ENCODE data around the gene ACSL1. TPM values are rescaled to one million over a fixed set of nuclear protein-coding genes. Genes with fewer than 3 reads are reported as not detected.

ACSL1 gene
- total RNA-seq, 1 donor from 2014 or later = 316 TPM

DNA sequence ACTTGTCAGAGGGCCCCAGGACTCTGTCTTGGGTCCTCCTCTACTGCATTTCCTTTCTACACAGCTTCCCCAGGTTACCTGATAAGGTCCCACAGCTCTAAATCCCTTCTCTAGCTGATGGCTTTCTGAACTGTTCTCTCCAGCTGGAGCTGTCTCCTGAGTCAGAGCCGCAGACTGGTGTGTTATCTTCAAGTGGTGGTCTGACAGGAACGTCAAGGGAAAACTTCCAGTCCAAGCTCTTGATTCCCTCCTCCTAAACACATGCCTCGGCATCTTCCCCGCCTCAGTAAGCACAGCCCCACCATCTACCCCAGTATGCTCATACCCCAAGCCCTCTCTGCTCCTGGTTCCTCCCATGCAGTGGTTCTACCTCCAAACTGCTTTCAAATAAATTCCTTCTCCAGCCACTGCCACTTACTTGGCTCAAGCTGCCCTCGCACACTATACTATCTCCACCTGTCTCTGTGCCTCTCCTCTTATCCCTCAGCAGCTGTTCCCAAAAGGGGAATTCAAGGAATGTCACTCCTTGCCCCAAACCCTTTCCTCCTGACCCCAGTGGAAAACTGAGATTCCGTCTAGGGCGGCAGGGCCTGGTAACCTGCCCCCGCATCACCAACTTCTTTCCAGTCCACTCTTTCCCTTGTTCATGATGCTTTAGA, 74.7 kb downstream of the ACSL1 start:
- TF ChIP-seq, protein P1, sequence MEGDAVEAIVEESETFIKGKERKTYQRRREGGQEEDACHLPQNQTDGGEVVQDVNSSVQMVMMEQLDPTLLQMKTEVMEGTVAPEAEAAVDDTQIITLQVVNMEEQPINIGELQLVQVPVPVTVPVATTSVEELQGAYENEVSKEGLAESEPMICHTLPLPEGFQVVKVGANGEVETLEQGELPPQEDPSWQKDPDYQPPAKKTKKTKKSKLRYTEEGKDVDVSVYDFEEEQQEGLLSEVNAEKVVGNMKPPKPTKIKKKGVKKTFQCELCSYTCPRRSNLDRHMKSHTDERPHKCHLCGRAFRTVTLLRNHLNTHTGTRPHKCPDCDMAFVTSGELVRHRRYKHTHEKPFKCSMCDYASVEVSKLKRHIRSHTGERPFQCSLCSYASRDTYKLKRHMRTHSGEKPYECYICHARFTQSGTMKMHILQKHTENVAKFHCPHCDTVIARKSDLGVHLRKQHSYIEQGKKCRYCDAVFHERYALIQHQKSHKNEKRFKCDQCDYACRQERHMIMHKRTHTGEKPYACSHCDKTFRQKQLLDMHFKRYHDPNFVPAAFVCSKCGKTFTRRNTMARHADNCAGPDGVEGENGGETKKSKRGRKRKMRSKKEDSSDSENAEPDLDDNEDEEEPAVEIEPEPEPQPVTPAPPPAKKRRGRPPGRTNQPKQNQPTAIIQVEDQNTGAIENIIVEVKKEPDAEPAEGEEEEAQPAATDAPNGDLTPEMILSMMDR (IDR thresholded peaks at IDR 0.05; ENCODE audit: borderline replicate concordance) = no peak
- Histone ChIP-seq H3K27me3 (ENCODE audit: low read depth) (no peaks in the 10 kb centered on the region), H3K9me3 (replicated peaks) (no peaks in the 10 kb centered on the region), H3K27ac (replicated peaks) (peak overlapping the region; percentile 62), H3K36me3 (peaks cover 14% of the 10 kb centered on the region), H3K4me3 (no peak overlapping the region), H3K4me1 (peaks cover 79% of the 10 kb centered on the region)
- intact Hi-C loops (cut with micrococcal nuclease) = no loop called here
- DNase-seq = no peak

DNA sequence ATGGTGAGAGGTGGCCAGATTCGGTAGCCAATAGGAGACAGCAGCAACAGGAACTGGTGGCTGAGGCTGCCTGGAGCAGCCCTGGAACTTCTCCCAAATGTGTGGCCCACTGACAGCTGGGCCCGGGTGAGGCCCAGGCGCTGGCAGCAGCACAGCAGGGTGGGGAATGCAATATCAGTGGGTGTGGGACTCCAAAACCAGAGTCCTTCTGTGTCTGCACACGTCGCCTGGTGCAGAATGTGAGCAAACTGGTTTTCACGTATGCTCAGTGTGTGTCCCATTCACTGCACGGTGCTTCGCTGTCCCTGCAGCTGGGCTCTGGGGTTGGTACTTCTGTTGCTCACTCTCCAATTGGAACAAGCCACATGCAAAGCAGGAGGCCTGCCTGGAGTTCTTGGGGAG, 77.5 kb downstream of the ACSL1 start:
- DNase-seq = peak; percentile 65
- H3K4me1 ChIP-seq = peaks cover 73% of the 10 kb centered on the region
- no peaks in the 10 kb centered on the region for H3K9me3 ChIP-seq (replicated peaks)
- H3K4me3 ChIP-seq = peak overlapping the region; percentile 5
- TF ChIP-seq, protein P1 (IDR thresholded peaks at IDR 0.05; ENCODE audit: borderline replicate concordance) = no peak
- peak overlapping the region; percentile 89 for H3K27ac ChIP-seq (replicated peaks)
- H3K27me3 ChIP-seq (ENCODE audit: low read depth) = no peaks in the 10 kb centered on the region
- intact Hi-C loops (cut with micrococcal nuclease) = loop anchor here (5.0 kb wide), 1 partner anchor 234 kb away; no protein-coding TSS in a partner anchor
- H3K36me3 ChIP-seq = peaks cover 3% of the 10 kb centered on the region

DNA sequence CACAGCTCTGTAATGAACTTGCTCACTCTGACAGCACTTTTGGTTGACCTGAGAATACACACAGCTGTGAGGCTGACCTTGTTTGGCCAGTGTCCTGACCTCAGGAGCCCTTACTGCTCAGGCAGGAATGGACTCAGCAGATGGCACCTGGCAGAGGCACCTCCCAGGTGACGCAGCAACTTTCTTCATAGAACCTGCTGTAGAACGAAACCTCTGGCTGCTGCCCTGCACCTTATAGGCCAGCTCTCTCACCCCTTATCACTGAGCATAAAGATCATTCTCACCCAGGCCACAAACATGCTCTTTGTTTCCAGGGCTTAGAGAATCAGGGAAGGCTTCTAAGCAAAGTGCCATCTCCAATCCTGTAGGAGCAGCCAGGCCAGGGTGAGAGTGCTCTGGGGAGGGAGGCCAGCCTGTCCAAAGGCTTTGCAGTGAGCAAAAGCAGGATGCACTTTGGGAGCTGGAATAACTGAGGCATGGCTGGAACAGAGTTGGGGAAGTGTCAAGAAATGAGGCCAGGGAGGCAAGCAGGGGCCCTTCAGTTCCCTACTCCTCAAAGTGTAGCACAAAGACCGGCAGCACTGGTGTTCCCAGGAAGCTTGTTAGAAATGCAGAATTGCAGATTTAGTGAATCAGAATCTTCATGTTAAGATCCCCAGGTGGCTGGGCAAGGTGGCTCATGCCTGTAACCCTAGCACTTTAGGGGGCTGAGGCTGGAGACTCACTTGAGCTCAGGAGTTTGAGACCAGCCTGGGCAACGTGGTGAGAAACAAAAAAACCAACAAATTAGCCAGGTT, 78.5 kb downstream of the ACSL1 start:
- TF ChIP-seq, protein P1 (IDR thresholded peaks at IDR 0.05; ENCODE audit: borderline replicate concordance) = no peak
- intact Hi-C loops (cut with micrococcal nuclease) = loop anchor here (5.0 kb wide), 1 partner anchor 235 kb away; no protein-coding TSS in a partner anchor
- H3K27me3 ChIP-seq (ENCODE audit: low read depth) = no peaks in the 10 kb centered on the region
- no peaks in the 10 kb centered on the region for H3K36me3 ChIP-seq
- H3K9me3 ChIP-seq (replicated peaks) = no peaks in the 10 kb centered on the region
- H3K27ac ChIP-seq (replicated peaks) = peak overlapping the region; percentile 89
- DNase-seq = peak; percentile 44
- peaks cover 64% of the 10 kb centered on the region for H3K4me1 ChIP-seq
- peak overlapping the region; percentile 30 for H3K4me3 ChIP-seq

DNA sequence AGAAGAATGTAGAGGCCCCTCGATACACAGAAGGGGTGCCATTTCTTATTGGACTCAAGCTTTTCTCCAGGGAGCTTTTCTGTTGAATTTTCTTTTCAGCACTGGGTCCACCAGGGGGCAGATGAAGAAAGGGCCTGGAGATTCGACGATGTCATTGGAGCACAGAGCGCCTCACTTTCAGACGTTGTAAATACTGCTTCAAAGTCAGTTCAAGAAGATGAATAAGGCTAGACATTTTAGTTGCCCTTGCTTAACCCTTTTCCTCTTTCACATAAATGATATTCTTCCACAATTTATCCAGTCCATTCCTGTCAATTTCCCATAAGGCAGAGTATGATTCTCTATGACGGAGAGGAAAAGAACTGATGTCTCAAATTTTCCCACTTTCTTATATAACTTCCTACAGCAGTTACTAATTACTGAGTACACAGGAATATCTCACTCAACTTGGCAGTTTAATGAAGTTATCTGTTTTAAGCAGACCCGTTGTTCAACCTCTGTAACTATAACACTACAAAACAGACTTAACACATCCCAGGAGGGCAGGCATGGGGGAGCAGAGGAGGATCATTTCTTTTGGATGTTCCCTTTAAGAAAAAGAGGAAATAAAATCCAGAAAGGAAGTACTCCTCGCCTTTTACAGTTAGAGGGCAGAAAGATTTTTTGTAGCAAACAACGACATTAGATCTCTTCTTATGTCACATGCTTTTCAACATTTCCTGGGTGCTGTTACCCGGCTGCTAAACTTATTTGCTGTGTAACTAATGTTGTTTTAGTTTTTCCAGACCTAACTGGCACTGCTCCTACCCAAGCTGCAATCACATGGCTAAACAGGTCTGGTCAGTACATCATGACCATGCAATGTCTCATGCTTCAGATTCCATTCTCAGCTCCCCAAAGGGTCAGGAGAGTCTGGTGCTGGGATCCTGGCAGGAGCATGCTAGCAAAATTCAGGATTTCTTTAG, 79.7 kb downstream of the ACSL1 start:
- peaks cover 53% of the 10 kb centered on the region for H3K4me1 ChIP-seq
- intact Hi-C loops (cut with micrococcal nuclease) = loop anchor here (5.0 kb wide), 1 partner anchor 236 kb away; no protein-coding TSS in a partner anchor
- H3K36me3 ChIP-seq = no peaks in the 10 kb centered on the region
- H3K4me3 ChIP-seq = peak overlapping the region; percentile 30
- TF ChIP-seq, protein P1 (IDR thresholded peaks at IDR 0.05; ENCODE audit: borderline replicate concordance) = peak; percentile 83
- peak; percentile 57 for DNase-seq
- no peaks in the 10 kb centered on the region for H3K27me3 ChIP-seq (ENCODE audit: low read depth)
- peak overlapping the region; percentile 89 for H3K27ac ChIP-seq (replicated peaks)
- no peaks in the 10 kb centered on the region for H3K9me3 ChIP-seq (replicated peaks)

DNA sequence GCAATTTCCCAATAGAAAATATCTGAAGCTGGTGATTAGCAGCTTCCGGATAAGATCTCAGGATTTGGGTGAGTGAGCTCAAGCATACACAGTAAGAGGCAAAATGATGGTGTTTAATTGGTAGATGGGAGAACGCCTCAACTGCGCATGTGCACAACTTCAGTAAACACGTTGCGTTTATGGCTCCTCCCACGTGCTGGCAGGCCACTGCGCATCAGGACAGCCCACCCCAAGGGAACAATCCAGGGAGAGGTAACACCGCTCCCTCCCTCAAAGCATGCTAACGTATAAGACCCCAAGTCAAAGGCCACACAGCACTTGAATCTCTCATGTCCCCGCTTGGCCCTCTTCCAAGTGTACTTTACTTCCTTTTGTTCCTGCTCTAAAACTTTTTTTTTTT, 81.5 kb downstream of the ACSL1 start:
- H3K9me3 ChIP-seq (replicated peaks) = peaks cover 5% of the 10 kb centered on the region
- intact Hi-C loops (cut with micrococcal nuclease) = no loop called here
- H3K4me3 ChIP-seq = no peak overlapping the region
- no peak for DNase-seq
- TF ChIP-seq, protein P1 (IDR thresholded peaks at IDR 0.05; ENCODE audit: borderline replicate concordance) = no peak
- no peaks in the 10 kb centered on the region for H3K27me3 ChIP-seq (ENCODE audit: low read depth)
- H3K27ac ChIP-seq (replicated peaks) = no peak overlapping the region
- H3K36me3 ChIP-seq = no peaks in the 10 kb centered on the region
- H3K4me1 ChIP-seq = peaks cover 41% of the 10 kb centered on the region
